ENCODE data around the gene DOK4. TPM values are rescaled to one million over a fixed set of nuclear protein-coding genes. Genes with fewer than 3 reads are reported as not detected.

Gene DOK4
- total RNA-seq, 2 donors from 2014 or later: 1.8 to 2.6 TPM

DNA sequence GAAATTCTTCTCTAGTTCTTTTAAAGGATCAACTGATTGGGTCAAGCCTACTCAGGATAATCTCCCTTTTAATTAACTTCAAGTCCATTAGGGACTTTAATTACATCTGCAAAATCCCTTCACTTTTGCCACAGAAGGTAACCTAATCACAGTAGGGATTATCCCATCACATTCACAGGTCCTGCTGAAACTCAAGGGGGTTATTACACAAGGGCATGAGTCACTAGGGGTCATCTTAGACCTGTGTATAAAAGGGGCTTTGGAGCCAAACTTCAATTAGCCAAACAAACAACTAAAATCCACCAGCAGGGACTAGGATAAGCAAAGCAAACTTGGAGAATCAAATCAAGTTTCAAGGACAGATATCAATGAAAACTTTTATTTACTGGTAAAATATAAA, 58.5 kb downstream of the DOK4 start:
- Mint-ChIP-seq H3K27me3 (no peaks in the 10 kb centered on the region), H3K36me3 (ENCODE audit: low read depth) (peaks cover 8% of the 10 kb centered on the region), H3K4me1 (no peaks in the 10 kb centered on the region), H3K4me3 (no peak overlapping the region), H3K27ac (no peak overlapping the region)
- no peak for DNase-seq
- no peaks in the 10 kb centered on the region for H3K9me3 ChIP-seq (ENCODE audit: control insufficient read depth, low read length, poor library complexity, severe bottlenecking)
- ATAC-seq: no peak

DNA sequence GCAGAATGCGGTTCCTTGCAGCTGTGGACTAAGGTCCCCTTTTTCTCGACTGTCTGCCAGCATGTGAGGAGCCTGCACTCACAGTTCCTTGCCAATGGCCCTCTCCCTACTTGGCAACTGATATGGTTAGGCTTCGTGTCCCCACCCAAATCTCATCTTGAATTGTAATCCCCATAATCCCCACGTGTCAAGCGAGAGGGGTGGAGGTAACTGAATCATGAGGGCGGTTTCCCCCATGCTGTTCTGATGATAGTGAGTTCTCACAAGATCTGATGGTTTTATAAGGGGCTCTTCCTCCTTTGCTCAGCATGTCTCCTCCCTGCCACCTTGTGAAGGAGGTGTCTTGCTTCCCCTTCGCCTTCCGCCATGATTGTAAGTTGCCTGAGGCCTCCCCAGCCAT, 59.0 kb downstream of the DOK4 start:
- DNase-seq (no peak), ATAC-seq (no peak)
- Mint-ChIP-seq H3K27ac (no peak overlapping the region), H3K4me3 (no peak overlapping the region), H3K27me3 (no peaks in the 10 kb centered on the region), H3K4me1 (no peaks in the 10 kb centered on the region), H3K36me3 (ENCODE audit: low read depth) (peaks cover 8% of the 10 kb centered on the region)
- no peaks in the 10 kb centered on the region for H3K9me3 ChIP-seq (ENCODE audit: control insufficient read depth, low read length, poor library complexity, severe bottlenecking)

DNA sequence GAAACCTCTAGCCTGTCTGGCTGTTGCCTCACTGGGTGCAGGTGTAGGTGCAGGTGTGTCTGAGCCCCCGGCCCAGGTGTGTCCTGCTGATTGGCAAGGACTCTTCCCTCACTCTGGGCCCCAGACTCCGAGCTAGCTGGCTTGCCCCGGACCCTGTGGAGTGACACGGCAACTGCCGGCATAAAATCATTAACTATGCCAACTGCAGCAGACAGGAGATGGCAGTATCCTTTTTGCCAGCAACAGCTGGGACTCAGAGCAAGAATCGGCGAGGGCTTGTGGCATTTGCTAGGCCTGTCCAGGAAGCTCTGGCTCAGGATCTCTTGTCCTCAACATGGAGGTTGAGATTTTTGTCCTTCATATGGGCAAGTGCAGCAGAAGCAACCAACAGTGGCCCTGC, 59.9 kb downstream of the DOK4 start:
- H3K36me3 Mint-ChIP-seq (ENCODE audit: low read depth): peaks cover 8% of the 10 kb centered on the region
- no peak overlapping the region for H3K4me3 Mint-ChIP-seq
- no peak overlapping the region for H3K27ac Mint-ChIP-seq
- H3K9me3 ChIP-seq (ENCODE audit: control insufficient read depth, low read length, poor library complexity, severe bottlenecking): no peaks in the 10 kb centered on the region
- no peaks in the 10 kb centered on the region for H3K27me3 Mint-ChIP-seq
- ATAC-seq (no peak), DNase-seq (no peak)
- H3K4me1 Mint-ChIP-seq: no peaks in the 10 kb centered on the region

DNA sequence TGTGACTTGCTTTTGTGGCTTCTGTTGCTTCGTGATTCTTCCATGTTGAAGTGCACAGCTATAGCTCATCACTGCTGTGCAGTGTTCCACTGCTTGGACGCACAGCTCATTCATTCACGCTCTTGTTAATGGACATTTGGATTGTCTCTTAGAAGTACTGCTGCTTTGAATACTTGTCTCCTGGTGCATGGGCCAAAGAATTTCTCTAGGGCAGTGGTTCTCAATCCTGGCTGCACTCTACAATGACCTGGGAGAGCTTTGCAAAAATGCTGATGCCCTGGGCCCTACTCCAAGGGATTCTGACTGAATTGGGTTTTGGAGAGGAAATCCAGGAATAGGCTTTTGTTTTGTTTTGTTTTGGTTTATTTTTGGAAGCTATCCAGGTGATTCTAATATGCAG, 61.7 kb downstream of the DOK4 start:
- Mint-ChIP-seq H3K4me3 (no peak overlapping the region), H3K27ac (no peak overlapping the region), H3K36me3 (ENCODE audit: low read depth) (peaks cover 6% of the 10 kb centered on the region), H3K4me1 (peaks cover 1% of the 10 kb centered on the region), H3K27me3 (no peaks in the 10 kb centered on the region)
- DNase-seq: no peak
- no peak for ATAC-seq
- H3K9me3 ChIP-seq (ENCODE audit: control insufficient read depth, low read length, poor library complexity, severe bottlenecking): no peaks in the 10 kb centered on the region

DNA sequence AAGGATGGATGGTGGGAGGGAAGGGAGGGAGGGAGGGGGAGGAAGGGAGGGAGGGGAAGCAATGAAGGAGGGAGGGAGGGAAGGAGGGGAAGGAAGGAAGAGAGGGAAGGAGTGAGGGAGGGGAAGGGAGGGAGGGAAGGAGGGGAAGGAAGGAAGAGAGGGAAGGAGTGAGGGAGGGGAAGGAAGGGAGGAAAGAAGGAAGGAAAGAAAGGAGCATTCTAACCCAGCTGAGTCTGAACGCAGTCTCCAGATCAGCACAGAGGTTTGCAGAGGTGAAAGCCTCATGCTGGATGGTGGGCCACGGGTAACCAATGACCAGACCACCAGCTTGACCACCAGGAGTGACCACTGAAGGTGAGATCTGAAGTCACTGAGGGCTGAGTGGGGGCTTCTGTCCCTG, 63.1 kb downstream of the DOK4 start:
- DNase-seq: no peak

DNA sequence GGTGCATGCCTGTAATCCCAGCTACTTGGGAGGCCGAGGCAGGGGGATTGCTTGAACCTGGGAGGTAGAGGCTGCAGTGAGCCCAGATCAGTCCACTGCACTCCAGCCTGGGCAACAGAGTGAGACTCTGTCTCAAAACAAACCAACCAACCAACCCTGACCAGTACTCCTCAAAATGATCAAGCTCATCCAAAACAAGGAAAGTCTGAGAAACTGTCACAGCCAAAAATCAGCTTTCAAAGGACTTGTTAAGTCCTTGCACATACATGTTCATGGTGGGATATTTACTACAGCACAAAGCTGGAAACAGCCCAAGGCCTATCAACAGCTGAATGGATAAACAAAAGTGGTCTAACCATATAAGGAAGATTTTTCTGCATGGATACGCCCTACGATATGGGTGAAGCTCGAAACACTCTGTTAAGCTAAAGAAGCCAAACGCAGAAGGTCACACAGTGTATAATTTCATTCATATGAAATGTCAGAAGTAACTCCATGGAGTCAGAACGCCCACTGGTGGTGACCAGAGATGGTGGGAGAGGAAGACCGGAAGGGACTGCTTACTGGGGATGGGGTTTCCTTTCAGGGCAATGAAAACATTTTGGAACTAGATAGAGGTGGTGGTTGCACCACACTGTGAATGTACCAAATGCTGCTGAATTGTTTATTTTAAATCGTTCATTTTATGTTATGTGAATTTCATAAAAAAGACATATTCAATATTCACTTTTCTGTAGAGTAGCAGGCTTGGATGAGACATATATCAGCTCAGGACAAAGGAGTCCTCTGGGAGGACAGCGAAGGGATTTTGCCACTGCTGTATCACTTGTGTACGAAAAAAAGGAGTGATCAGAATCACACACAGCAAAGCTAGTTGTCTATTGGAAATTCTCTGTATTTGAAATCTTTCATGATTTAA, 64.0 kb downstream of the DOK4 start:
- no peaks in the 10 kb centered on the region for H3K36me3 Mint-ChIP-seq (ENCODE audit: low read depth)
- DNase-seq (no peak), ATAC-seq (no peak)
- H3K27ac Mint-ChIP-seq: no peak overlapping the region
- no peaks in the 10 kb centered on the region for H3K27me3 Mint-ChIP-seq
- H3K9me3 ChIP-seq (ENCODE audit: control insufficient read depth, low read length, poor library complexity, severe bottlenecking): no peaks in the 10 kb centered on the region
- H3K4me1 Mint-ChIP-seq: peaks cover 10% of the 10 kb centered on the region
- H3K4me3 Mint-ChIP-seq: no peak overlapping the region

More for the DNA sequence above, 63.1 kb downstream of the DOK4 start:
- H3K36me3 Mint-ChIP-seq (ENCODE audit: low read depth): peaks cover 2% of the 10 kb centered on the region
- H3K27me3 Mint-ChIP-seq: no peaks in the 10 kb centered on the region
- H3K27ac Mint-ChIP-seq: no peak overlapping the region
- peaks cover 5% of the 10 kb centered on the region for H3K4me1 Mint-ChIP-seq
- ATAC-seq: no peak
- no peaks in the 10 kb centered on the region for H3K9me3 ChIP-seq (ENCODE audit: control insufficient read depth, low read length, poor library complexity, severe bottlenecking)
- H3K4me3 Mint-ChIP-seq: no peak overlapping the region

Other genes starting within 250 kb of the DOK4 start
- gene ARL2BP, start 241.2 kb downstream of the DOK4 start, total RNA-seq: 10 to 100 TPM; 37.0 to 39.6 TPM
- under 1 TPM; 0.16 to 0.75 TPM for gene PLLP, start 201.8 kb downstream of the DOK4 start, total RNA-seq
- gene CCL22, start 127.7 kb downstream of the DOK4 start, total RNA-seq: not detected
- gene CX3CL1, start 114.0 kb downstream of the DOK4 start, total RNA-seq: not detected
- not detected for gene CCL17, start 81.7 kb downstream of the DOK4 start, total RNA-seq
- gene CIAPIN1, start 39.1 kb downstream of the DOK4 start, total RNA-seq: 10 to 100 TPM; 19.3 to 35.0 TPM
- gene COQ9, start 39.0 kb downstream of the DOK4 start, total RNA-seq: 10 to 100 TPM; 14.2 to 15.3 TPM
- gene POLR2C, start 23.8 kb downstream of the DOK4 start, total RNA-seq: 10 to 100 TPM; 76.1 to 82.6 TPM
- 1 to 10 TPM; 3.1 to 4.9 TPM for gene CCDC102A, start 50.1 kb upstream of the DOK4 start, total RNA-seq
- gene ADGRG5, start 56.1 kb upstream of the DOK4 start, total RNA-seq: 1 to 10 TPM; 1.6 to 2.8 TPM
- gene ADGRG1, start 142.1 kb upstream of the DOK4 start, total RNA-seq: 1 to 10 TPM in 1 of 2 donors, under 1 TPM in 1; 0.65 to 1.3 TPM
- gene ADGRG3, start 181.8 kb upstream of the DOK4 start, total RNA-seq: under 1 TPM; 0.75 to 0.99 TPM
- under 1 TPM in 1 of 2 donors, not detected in 1; 0.23 TPM for gene DRC7, start 208.3 kb upstream of the DOK4 start, total RNA-seq
- 10 to 100 TPM; 24.3 to 27.3 TPM for gene KATNB1, start 249.3 kb upstream of the DOK4 start, total RNA-seq

Data from T-helper 17 cell (primary cell).